ENCODE measurements around the gene GPC5.

DNA sequence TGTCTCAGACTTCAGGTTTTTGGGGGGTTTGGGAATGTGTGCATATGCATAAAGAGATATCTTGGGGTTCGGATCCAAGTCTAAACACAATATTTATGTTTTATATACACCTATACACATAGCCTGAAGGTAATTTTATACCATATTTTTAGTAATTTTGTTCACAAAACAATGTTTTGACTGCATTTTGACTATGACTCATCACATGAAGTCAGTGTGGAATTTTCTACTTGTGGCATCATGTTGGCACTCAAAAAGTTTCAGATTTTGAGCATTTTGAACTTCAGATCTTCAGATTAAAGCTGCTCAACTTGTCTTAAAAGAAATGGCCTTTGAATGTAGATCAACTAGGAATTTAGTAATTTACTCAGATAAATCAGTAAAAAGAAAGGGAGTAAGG lies 1115.3 kb downstream of the GPC5 start:
- TF ChIP-seq, protein P1, sequence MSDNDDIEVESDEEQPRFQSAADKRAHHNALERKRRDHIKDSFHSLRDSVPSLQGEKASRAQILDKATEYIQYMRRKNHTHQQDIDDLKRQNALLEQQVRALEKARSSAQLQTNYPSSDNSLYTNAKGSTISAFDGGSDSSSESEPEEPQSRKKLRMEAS (IDR thresholded peaks at IDR 0.05; ENCODE audit: insufficient read depth, insufficient read length): no peak
- TF ChIP-seq, protein P2, sequence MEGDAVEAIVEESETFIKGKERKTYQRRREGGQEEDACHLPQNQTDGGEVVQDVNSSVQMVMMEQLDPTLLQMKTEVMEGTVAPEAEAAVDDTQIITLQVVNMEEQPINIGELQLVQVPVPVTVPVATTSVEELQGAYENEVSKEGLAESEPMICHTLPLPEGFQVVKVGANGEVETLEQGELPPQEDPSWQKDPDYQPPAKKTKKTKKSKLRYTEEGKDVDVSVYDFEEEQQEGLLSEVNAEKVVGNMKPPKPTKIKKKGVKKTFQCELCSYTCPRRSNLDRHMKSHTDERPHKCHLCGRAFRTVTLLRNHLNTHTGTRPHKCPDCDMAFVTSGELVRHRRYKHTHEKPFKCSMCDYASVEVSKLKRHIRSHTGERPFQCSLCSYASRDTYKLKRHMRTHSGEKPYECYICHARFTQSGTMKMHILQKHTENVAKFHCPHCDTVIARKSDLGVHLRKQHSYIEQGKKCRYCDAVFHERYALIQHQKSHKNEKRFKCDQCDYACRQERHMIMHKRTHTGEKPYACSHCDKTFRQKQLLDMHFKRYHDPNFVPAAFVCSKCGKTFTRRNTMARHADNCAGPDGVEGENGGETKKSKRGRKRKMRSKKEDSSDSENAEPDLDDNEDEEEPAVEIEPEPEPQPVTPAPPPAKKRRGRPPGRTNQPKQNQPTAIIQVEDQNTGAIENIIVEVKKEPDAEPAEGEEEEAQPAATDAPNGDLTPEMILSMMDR (IDR thresholded peaks at IDR 0.05; ENCODE audit: extremely low read depth in 1 of 2, insufficient read depth in 1 of 2, low read depth in 1 of 2, low read length in 2 of 2): no peak

Measured in endothelial cell of umbilical vein (primary cell).